AG08395 (cell line): ENCODE measurements around the gene PAQR8.

Source experiments
- DNase-seq: peaks from one replicate; pipeline ENCODE4 v3.0.0; 2012; ENCODE audit warnings: mixed read lengths, low spot score

PAQR8 gene, protein sequence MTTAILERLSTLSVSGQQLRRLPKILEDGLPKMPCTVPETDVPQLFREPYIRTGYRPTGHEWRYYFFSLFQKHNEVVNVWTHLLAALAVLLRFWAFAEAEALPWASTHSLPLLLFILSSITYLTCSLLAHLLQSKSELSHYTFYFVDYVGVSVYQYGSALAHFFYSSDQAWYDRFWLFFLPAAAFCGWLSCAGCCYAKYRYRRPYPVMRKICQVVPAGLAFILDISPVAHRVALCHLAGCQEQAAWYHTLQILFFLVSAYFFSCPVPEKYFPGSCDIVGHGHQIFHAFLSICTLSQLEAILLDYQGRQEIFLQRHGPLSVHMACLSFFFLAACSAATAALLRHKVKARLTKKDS

DNA sequence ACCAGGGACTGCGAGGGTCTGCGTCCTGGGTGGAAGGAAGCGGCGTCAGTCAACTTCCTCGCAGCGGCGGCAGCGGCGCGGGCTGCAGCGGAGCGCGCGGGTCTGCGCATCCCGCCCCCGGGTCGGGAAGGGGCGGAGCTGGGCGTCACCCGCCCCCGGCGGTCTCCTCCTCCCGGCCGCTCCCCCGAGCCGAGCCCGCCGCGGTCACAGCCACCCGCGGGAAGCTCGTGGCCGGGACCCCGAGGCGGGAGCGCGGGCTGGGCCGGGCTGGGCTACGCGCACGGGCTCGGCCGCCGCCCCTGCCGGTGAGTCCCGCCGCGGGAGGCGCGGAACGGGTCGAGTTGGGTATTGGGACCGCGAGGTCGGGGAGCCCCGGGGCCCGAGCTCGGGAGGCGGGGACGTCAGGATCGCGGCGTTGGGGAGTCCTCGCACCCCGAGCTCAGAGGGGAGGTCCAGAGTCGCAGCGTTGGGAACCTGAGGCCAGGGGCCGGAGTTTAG, at the start of gene PAQR8:
PAQR8 (plus strand) TSS at position 207 of the 498 bp plus-strand sequence. CDS start 41,063 bp downstream, outside the sequence.
- peak; percentile 94 for DNase-seq

DNA sequence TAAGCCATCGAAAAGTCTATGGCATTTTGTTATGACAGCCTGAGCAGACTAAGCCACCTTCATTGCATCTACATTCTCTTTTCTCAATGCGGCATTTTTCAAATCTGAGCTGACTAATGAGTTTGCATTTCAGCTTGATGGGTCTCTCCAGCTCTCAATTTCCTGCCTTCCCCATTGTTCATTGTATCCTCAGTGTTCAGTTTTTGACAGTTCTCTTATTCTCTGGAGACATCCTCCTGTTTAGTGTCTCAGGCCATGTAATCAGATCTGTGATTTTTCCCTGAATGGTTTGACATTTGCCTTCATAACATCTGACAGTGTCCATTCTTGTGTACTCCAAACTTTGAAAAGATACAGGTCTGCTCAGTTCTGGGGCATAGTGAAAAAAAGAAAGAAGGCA, 49.5 kb upstream of the PAQR8 start:
- no peak for DNase-seq

DNA sequence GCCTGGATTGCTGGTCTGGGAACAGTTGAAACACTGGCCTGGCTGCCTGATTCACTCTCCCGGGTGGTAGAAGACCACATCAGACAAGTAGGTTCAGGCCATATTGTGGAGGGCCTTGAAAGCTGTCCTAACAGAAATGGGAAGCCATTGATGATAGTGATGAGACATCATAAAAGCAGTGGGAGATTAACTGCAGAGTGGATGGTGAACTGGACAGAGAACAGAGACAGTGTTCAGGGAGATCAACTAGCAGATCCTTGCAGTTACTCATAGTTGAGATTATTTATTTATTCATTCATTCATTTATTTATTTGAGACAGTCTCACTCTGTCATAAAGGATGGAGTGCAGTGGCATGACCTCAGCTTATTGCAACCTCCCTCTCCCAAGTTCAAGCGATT, 47.2 kb upstream of the PAQR8 start:
- DNase-seq, result no peak

DNA sequence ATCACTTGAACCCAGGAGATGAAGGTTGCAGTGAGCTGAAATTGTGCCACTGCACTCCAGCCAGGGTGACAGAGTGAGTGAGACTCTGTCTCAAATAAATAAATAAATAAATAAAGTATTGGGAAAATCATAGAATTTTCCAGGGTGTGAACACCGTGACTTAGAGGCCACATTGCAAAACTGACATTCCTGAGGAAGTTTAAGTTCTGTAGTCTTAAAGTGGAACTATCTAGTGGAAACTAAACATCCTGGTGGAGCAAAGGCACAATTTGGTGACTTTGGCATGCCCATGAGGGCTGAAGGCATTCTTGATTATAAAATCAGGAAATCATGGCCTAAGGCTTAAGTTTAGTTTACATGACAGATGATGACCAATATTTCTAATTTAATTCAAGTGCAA, 44.7 kb upstream of the PAQR8 start:
- no peak for DNase-seq

DNA sequence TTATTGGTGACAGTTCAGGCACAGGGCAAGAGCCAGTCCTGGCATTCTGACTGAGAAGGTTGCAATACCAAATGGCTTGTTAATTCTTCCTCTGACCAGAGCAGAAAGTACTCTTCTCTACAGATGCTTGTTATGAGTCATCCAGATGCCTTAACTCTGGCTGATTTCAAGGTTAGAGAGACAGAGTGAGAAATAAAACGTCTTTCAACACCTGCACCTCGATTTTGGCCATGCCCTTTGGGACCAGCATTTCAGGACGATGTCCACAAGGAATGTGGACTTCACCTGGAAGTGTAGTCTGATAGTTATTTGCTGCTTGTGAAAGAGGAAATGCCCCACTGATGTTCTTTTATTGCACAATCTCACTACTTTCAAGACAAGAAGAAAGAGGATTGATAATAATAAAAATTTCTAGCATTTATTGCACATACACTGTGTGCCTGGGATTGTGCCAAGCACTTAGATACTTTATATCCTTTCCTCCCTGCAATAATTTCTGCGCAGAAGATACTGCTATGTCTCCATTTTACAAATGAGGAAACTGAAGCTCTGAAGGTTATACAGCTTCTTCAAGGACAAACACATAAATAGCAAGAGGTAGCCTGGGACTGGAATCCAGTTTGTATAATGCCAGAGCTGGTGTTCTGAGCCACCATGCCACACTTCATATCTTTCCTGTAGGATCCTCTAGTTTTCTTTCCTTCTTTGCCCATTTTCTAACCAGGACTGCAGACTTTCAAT, 43.9 kb upstream of the PAQR8 start:
- DNase-seq, result peak; percentile 81

DNA sequence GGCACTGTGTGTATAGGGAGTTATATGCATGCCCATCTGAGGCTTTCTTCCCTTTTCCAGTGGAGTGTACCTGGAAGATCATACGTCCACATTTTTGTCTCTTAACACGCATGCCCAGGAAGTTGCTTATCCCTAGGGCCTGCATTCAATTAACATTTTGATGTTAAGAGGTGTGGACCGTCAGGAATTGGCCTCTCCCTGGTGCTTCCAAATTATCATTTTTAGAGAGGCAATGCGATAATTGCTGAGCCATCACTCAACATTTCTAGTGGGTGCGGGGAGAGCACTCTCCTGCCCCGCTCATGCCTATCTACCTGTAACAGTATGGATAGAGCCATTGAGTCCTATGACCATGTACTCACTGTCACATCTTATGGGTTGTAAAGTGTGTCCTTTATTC, 37.8 kb upstream of the PAQR8 start:
- DNase-seq, result no peak

DNA sequence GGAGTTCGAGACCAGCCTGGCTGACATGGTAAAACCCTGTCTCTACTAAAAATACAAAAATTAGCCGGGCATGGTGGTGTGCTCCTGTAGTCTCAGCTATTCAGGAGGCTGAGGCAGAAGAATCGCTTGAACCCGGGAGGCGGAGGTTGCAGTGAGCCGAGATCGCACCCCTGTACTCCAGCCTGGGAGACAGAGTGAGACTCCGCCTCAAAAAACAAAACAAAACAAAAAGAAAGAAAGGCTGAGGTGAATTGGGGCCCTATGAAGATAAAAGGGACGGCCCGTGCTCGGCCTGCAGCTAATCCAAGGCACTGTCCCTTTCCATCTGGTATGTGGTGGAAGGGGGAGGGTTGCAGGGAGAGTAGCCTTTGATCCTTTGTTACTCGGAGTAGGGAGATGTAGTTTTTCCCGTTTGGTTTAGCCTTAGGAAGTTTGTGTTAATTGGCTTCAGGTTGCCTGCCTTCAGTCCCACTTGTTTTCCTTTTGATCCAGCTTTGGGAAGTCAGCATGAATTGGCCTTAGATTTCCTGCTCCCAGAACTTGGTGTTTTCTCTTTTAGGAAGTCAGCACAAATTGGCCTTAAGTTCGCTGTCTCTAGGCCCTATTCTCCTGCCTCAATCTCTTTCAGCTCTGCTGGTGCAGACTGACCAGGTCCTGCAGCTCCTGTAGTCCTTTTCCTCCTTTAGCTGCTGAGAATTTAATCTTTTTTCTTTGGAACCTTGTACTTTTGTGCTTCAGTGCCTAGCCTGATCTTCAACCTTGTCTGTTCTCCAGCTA, 36.1 kb upstream of the PAQR8 start:
- no peak for DNase-seq

DNA sequence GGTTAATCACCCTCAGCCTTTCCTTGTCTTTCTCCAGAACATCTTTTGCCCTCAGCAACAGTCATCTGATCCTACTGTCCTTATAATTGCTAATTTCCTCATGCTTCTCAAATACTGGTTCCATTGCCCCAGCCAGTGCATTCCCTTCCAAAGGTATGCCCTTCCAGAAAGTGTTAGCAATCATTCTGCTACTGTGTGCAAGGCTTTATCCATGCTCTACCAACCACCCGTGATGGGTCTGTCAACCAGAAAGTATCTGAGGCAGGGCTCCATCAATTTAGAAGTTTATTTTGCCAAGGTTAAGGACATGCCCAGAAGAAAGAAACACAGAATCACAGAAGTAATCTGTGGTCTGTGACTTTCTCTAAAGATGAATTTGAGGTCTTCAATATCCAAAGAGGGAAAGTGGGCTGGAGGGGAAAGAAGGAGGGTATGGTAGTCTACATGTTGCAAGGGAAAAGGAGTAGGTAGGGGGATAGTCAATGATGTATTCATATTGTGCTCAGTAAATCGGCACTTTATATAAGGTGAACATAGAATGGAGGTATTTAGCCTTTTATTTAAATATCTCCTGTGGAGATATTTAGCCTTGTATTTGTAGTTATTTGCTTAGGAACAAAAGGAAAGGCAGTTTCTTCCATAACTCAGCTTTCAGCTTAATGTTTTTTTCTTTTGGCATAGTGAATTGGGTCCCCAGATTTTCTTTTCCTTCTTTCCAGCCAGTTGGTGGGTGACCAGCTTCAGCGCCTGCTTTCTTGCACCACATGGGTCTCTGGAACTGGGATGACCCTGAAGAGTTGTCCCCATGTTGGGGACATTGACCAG, 35.2 kb upstream of the PAQR8 start:
- no peak for DNase-seq

DNA sequence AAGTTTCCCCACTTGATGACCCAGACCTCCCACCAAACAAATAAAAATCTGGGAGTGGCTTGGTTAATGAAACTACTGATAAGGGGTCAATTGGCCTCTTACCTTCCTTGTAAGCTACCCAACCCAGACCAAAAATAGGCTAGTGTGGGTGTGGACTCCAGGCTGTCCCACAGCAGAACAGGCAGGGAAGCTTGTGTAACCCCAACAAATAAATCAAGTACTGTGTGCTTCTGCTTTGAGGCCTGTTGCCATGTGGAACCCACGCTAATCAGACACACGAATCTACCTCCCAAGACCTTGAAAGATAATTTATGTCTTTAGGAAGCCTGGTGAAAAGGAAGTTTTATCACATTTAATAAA, 33.7 kb upstream of the PAQR8 start:
- no peak for DNase-seq

DNA sequence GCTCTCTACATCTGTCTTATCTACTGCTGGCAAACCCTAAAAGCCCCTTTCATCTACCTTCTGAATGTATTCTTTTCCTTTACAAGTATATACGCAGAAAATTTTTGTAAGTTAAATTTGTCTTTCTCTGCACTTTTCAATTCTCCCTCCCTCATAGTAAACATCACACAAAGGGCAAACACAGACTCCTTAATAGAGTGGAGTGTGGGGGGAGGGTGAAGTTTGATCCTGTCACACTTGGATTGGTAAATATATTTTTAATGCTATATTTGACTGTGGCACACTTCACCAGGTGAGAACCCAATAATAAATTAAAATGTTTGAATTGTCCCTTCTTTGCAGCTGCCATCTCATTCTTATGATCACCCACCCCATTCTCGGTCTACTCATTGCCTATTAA, 33.2 kb upstream of the PAQR8 start:
- no peak for DNase-seq

DNA sequence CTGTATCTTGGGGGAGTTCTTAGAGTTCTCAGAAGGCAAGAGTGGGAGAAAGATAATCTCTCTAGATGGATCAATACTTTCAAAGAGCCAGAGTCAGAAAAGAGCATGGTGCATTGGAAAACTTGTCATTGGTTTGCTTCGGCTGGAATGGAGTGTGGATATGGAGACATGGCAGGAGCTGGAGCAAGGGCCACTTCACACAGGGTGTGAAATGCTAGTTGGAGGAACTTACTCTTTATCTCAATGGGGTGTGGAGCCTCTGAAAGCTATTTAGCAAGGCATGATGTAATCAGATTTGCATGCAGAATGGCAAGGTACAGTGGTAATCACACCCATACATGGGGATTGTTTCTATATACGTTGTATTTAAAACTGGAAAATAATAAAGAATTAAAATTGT, 31.5 kb upstream of the PAQR8 start:
- DNase-seq, result no peak

DNA sequence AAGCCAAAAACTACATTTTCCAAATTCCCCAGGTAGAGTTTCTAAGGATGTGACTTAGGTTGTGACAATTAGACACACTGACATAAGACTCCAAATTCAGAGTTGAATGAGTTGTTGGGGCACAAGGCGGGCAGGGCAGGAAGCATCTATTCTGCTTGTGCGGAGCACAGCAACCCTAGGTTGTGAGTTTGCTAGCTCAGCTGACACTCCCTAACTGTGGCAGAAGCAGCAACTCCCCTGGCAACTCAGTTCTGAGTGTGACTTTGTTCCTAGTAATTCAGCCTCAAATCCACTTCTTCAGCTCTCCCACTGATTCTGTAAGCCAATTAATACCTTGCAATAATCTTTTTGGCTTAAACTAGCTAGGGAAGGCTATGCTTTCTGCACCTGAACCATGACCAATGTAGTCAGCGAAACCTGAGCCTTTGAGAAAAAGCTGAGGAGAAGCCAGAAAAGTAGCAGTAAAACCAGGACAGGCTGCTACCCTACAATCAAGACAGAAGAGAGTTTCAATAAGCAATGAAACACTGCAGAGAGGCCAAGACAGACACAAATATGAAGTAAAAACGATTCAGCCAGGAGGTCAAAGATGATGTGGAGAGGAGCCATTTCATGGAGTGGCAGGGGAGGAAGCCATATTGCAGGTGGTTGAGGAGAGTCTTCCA, 30.0 kb upstream of the PAQR8 start:
- no peak for DNase-seq

DNA sequence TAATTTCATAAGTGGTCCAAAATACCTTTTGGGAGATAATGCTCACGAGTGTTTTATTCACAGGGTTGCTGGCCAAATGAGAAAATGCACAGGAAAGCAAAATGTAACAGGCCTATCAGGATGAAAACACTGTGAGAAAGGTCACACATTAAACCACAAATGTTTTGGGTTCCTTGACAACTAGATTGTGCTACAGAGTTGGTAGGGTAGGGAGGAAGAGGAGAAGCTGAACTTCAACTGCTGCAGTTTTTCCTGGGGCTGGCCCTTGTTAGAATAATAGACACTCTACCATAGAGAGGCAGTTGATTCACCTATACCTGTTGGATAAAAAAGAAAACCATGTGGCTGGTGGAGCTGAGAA, 28.1 kb upstream of the PAQR8 start:
- no peak for DNase-seq

DNA sequence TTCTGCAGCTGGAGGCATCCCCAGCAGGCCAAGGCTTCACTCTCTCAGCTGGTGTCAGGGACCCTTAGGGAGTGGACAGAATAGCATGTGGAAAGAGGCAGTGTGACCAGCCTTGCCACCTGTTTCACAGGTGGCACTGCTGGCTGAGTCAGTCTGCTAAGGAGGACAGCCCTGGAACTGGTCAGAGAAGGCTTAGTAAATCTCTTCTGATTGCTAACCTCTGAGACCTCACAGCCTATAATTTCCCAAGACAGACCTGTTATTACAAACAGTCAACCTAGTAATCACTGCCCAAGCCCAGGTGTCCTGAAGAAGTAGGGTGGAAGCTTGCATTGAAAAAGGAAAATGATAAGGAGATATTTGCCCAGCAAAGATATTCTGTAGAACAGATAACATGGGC, 26.4 kb upstream of the PAQR8 start:
- DNase-seq, result no peak

DNA sequence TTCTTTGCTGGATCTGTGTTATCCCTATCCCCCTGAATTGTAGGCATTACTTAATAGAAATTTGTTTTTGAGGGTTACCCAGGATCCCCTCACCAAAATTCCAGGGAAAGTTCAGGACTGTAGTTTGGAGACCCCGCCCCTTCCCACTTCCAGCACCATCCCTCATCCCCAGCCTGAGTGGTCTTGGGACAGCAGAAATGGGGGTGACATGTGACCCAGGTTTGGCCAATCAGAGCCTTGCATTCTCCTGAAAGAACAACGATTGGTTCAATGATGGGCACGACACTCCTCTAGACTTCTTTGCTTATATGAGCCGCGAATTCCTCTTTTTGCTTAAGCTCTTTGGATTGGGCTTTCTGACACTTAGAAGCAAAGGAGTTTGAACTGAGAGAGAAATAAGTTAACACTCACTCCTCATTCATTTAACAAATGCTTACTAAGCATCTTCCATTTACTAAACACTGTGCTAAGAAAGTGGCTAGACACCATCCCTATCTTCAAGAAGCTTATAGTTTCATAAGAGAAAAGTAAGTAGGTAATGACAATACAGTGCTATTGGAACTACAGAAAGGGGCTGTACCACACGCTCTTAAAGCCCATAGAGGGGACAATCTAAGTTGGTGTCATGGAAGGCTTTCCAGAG, 24.9 kb upstream of the PAQR8 start:
- DNase-seq, result no peak

DNA sequence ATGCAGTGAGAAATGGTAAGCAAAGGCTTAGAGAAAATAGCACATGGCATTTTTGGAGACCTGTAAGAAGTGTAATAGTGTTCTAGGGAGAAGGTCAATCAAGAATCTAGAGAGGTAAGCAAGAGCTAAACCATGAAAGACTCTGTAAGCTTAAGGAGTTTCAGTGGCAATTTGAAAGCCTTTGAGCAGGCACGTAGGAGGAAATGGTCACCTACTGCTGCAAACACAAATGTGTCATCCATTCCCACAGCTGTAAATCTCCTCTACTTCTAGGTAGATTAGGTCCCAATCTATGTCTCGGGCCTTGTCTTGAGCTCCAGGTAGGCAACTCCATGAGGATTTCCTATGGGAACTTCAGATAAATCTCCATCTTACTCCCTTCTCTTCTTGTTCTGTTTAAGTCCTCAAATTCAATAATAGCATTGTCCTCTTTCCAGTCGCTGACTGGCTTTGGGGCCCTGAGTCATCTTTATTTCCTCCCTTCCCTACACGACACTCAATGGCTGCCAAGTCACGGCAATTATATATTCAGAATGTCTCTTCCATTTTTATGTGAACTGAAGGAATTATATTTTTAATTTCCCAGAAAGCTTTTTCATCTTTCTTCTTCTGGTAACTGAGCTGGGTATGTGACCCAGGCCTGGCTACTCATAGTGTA, 24.2 kb upstream of the PAQR8 start:
- DNase-seq, result no peak

DNA sequence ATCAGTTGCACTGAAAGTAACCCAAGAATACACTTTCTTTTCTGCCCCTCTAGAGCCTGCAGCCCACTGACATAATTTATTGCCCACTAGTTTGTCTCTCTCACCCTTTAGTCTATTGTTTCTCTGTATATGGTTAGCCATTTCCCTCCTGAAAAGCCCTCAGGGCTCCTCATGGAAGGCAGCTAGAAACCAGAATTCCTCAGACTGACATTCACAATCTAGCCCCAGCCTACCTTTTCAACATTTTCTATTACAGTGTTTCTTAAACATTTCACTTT, 21.4 kb upstream of the PAQR8 start:
- DNase-seq, result no peak

DNA sequence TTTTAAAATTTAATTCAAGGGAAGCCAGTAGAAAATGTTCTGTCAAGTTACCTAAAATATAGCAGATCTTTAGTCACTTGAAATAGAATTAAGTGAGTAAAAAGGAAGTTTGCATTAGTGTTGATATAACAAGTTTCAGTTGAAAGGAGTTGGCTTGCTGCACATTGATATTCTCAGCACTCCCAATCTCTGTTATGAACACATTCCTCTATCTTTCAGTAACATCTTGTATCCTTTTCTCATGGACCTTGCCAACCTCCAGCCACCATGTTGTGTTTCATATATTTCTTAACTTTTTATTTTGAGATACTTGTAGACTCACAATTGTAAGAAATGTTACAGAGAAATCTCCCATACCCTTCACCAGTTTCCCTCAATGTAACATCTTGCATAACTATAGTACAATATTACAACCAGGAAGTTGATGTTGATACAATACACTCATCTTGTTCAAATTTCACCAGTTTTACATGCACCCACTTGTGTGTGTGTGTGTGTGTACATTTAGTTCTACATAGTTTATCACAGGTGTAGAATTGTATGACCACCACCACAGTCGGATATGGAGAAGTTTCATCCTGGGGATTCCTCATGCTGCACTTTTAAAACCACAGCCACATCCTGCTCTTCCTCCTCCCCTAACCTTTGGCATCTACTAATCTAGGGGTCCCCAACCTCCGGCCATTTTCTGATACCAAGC, 20.2 kb upstream of the PAQR8 start:
- DNase-seq, result no peak

DNA sequence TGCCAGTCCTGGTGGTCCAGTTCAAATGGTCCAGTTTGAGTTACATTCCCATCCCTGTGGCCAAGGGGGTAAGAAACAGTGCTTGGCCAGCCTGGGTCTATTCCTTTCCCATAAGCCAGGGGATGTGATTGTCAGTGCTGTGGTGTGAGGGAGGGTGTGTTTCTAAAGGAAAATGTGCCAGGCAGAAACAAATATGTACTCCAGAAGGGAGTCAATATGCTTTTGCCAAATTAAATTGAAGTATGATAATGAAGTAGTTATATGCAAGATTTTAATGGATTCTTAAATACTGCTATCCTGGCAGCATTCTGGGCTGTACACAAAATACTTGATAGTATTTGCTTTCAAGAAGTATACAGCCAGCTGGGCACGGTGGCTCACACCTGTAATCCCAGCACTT, 16.6 kb upstream of the PAQR8 start:
- no peak for DNase-seq

DNA sequence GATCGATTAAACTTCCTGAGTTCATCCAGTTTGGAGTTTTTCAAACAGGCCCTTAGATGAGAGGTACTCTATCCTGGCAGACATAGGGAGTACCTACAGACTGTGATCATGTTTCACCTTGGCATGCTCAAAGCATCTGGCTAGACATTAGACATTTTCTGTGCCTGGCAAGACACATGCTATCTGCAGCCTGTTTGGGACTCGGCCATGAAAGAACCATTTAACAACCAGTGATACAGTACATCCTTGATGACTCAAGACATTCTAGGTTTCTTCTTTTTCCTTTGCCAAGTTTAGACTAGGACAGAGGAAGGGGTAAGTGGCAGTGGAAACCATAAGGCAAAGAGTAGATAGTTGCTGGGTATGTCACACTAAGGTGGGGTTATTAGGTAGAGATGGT, 15.4 kb upstream of the PAQR8 start:
- no peak for DNase-seq
